ENCODE data around the gene FMNL1.

DNA sequence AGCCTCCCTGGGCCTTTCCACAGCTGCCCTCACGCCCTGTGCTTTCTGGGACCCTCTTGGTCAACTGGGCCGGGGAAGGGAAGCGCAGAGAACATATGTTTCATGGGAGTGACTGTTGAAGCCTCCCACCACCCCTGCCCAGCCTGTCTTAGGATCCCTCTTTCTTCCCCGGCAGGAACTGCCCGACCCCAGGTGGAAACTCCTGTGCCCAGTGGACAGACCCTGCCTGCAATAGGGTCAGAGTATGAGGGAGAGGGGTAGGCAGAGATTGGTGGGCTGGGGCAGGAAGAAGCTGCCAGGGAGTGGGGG lies 49.5 kb upstream of the FMNL1 start:
- TF ChIP-seq, protein P1, sequence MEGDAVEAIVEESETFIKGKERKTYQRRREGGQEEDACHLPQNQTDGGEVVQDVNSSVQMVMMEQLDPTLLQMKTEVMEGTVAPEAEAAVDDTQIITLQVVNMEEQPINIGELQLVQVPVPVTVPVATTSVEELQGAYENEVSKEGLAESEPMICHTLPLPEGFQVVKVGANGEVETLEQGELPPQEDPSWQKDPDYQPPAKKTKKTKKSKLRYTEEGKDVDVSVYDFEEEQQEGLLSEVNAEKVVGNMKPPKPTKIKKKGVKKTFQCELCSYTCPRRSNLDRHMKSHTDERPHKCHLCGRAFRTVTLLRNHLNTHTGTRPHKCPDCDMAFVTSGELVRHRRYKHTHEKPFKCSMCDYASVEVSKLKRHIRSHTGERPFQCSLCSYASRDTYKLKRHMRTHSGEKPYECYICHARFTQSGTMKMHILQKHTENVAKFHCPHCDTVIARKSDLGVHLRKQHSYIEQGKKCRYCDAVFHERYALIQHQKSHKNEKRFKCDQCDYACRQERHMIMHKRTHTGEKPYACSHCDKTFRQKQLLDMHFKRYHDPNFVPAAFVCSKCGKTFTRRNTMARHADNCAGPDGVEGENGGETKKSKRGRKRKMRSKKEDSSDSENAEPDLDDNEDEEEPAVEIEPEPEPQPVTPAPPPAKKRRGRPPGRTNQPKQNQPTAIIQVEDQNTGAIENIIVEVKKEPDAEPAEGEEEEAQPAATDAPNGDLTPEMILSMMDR (IDR thresholded peaks at IDR 0.05), result no peak
- no peak for TF ChIP-seq POLR2A (IDR thresholded peaks at IDR 0.05)

Data from body of pancreas (tissue), 4 donors.